DMS53 (cell line): ENCODE measurements around the gene KLF13.
A peak's percentile ranks its signal among the peaks of the same experiment; 100 is the strongest.

Experiments used
- DNase-seq: peaks from one replicate; lab custom pipeline; 2025; lab: John Stamatoyannopoulos, UW

Gene KLF13

DNA sequence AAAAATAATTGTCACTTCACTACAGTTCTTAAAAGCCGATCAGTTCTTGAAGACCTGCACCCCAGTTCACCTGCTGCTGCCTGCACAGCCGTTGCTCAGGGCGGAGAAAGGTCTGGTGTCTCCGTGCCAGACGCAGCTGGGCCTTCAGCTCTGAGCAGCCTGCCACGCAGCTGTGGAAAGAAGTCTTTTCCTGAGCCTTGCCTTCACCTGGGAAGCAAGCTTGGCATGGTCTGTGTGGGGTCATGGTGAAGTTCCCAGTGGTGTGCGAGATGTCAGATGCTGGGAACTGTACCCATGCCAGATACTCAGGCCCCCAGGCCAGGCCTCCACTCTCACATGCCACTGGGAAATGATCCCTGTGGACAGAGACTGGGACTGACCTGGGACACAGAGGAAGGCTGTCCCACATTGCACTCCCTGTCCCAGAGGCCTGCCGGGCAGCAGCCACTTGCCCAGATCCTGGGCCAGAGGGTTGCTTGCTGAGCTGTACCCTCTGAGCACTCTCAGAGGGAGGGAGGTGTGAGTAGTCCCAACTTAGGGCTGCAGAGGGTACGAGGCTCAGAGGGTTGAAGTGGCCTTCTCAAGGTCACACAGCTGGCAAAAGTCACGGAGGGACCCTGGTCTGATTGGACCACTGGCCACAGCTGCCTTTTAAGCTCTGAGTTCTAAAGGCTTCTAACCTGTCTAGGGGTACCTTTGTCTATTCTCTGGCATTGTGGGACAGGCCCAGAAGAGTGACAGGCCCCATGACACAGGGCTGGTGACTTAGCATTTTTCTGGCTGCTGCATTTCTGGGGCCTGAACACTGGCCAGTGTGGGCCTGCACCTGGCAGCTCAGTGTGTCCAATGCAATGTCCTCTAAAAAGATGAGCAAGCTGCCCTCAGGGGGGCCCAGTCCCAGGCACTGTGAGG lies 55.4 kb downstream of the KLF13 start:
- DNase-seq: no peak

DNA sequence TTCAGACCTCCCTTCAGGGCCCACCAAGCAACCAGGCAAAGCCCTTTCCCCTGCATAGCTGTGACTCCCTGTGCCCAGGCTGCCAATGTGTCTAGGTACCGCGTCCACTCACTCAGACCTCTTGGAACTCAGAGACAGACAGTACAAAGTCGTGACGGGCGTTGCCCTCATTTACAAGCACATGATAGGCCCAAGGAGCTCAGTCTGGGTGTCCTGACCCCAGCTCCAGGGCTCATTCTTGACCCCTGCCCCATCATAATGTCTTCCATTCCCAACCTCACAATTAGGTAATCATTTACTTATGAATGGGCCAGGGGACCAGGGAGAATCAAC lies 56.0 kb downstream of the KLF13 start:
- no peak for DNase-seq

DNA sequence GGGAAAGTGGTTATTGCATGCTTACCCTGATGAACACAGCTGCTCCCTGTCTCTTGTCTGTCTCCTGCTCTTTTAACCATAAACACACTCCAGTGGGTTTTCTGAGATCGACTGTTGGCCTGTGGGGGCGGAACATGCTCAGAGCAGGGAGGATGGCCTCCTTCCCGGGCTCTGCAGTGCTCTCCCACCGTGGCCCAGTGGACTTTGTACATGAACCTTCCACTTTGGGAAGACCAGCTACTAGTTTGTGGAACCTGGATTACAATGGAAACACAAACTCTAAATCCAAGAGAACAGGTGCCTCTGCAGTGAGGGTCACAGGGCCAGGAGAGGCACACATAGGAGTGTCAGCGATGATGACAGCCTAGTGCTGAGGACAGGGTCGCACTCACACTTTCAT lies 56.5 kb downstream of the KLF13 start:
- DNase-seq: no peak

DNA sequence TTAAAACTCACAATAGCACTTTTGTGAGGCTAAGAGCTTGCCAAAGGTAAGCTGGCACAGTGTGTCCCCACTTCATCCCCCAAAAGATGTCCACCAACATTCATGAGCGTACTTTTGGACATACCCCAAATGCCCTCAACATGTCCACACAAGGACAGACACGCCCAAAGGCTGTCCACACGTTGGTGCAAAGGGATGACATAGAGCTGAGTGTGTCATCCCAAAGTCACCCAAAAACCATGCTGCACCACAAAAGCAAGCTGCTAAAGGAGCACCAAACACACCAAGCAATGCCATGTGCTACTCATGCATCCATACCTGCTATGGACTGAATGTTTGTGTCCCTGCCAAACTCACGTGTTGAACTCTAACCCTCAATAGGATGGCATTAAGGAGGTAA lies 57.9 kb downstream of the KLF13 start:
- DNase-seq: no peak

DNA sequence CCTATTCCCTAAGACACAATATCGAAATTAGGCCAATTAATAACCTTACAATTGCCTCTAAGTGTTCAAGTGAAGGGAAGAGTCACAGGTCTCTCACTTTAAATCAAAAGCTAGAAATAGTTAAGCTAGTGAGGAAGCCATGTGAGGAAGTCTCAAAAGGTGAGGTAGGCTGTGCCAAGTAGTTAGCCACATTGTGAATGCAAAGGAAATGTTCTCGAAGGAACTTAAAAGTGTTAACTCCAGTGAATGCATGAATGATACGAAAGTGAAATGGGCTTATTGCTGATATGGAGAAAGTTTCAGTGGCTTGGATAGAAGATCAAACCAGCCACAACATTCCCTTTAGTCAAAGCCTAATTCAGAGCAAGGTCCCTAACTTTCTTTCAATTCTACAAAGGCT lies 59.1 kb downstream of the KLF13 start:
- no peak for DNase-seq

DNA sequence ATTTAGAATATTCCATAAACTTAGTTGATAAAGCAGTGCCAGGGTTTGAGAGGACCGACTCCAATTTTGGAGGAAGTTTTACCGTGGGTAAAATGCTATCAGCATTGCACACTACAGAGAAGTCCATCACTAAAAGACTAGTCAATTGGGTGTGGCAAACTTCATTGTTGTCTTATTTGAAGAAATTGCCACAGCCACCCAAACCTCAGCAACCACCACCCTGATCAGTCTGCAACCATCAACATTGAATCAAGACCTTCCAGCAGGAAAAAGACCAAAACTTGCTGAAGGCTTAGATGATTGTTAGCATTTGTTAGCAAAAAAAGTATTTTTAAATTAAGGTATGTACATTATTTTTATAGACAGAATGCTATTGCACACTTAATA lies 60.5 kb downstream of the KLF13 start:
- no peak for DNase-seq

DNA sequence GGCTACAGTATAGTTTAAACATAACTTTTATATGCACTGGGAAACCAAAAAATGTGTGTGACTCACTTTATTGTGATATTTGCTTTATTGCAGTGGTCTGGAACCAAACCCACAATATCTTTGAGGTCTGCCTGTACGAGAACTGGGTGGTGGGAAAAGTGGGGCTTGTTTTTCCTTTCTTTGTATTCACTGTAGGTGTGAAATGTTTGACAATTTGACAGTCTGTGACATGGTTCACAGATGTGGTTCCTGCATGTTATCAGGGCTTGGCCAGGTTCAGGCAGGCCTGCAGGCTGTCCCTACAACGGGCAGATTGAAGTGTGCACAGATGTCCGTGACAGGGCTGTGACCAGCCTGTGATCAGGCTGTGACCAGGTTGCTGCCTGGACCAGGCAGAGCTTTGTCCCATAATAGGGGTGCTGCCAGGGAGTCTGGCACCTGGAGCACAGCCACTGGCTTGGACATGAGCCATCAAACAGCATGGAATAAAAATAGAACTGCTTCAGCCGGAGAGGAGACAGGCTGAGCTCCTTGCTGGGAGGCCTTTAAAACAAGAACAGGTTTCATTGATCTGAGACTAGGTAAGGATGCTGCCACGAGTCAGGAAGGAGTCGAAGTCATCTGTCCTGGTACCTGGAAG lies 61.0 kb downstream of the KLF13 start:
- peak; percentile 61 for DNase-seq

DNA sequence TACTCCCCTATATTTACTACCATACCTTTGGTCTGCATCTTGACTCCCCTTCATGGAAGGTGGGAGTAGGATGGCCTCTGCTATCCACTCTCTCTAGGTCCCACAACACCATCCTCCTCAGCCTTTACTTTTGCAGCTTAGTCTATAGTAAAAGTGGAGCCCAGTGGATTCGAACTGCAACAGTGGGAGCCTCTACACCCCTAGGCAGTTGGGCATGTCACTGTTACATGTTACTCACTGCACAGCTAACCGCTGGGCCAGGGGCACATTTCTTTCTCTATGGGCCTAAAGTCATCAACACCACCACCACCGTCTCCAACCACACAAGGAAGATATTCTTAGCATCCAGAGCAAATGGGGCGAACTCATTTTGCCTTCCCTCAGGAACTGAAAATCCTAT lies 62.9 kb downstream of the KLF13 start:
- DNase-seq: no peak

DNA sequence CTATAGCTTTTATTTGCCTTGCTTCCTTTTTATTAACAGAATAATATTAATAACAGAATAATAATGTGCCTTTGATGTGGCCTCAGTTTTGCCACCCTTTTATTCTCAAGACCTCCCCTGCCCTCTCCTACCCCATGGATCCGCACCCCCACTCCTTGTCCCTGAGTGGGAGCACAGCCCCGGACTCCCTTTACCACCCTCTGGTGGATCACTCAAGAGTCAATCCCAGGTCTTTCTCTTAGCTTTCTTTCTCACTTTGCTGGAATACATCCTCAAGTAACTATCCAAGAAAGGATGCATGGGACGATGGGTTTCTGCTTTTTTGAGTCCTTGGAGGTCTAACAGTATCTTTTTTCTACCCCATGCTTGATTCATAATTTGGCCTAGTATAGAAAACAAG lies 63.4 kb downstream of the KLF13 start:
- no peak for DNase-seq

DNA sequence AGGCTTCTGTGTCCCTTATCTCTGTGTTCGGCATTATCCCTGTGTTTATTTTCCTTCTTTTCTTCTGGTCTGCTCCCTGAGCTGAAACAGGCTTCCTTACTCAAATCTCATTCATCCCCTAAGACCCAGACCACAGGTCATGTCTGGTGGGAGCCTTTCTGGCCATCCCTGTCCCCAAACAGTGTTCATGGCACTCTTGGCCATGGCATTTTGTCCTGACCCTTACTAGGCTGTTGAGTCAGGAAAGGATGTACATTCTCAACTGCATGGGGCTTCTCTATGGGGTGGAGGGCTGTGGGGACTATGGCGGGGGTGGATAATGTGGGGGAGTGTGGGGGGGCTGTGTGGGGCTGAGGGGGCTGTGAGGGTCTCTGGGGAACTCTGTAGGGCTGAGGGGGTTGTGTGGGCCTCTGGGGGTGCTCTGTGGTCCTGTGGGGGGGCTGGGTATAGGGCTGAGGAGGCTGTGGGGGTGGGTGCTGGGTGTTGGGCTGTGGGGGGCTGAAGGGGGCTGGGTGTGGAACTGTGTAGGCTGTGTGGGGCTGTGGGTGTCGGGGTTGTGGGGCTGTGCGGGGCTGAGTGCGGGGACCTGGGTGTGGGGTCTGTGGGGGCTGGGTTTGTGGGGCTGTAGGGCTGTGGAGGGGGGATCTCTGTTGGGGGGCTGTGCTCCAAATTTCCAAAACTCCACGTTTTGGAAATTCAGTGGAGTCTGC lies 64.3 kb downstream of the KLF13 start:
- DNase-seq: no peak

DNA sequence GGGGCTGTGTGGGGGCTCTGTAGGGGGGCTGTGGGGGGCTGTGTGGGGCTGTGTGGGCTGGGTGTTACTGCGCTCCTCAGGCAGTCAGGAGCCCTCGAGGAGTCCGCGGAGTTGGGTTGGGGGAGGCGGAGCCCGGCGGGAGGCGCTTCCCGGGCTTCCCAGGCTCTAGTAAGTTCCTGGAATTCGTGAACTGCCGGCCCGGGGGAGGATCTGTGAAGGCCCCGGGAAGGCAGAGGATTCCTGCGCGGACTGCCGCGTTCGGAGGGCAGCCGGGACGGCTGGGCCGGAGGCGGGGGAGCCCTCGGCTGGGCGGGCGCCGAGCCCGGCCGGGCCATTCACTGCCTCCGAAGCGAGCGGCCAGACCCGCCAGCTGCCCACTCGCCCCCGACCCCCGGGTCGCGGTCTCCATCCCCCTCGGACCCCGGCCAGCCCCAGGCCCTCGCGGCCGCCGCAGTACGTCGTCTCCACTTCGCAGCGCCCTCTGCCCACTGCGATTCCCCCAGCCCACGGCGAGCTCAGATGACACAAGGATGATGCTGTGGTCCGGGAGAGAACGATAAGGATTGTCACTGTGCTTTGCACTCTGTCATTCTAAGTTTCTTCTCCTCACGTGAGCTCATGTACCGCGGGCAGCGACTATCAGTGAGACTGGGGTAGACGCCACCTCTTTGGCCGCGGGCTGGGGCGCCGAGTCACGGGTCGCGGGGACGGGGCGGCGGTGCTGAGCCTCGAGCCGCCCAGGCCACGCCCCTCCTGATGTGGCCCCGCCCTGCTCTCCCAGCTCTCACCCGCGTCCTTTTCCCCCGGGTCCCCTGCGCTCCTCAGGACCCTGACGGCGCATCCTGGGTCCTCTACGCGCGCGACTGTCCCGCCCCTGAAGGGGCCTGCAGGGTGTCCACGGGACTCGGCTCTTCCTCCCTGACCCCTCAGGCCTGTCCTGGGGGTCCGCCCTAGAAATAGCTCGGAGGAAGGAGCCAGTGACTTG lies 65.3 kb downstream of the KLF13 start:
- peak; percentile 63 for DNase-seq

DNA sequence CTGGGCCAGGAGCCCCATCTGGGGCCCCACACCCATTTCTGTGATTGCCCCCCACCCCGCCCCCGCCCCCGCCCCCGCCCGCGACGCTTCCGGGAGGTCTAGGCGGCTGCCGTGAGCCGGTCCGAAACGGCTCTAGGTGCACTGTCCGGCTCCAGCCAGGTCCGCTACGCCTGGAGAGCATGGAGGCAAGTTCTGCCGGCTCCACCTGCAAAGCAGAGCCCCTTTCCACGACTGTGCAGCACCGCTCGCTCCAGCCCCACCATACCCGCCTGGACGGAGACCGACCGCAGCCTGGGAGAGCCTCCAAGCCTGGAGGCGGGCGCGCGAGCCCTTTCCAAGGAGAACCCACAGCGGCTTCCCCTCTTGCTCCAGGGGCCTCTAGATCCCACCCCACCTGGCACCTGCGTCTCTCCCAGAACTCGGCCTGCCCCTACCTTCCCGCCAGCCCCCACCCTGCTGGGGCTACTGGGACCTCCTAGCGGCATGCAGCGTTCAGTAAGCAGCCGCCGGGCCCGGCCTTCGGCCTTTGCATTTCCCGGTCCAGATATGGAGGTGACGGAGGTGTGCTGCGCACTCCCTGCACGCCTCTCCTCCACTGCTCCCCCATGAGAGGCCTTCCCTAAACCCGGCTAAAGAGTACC lies 66.2 kb downstream of the KLF13 start:
- DNase-seq: peak; percentile 60

DNA sequence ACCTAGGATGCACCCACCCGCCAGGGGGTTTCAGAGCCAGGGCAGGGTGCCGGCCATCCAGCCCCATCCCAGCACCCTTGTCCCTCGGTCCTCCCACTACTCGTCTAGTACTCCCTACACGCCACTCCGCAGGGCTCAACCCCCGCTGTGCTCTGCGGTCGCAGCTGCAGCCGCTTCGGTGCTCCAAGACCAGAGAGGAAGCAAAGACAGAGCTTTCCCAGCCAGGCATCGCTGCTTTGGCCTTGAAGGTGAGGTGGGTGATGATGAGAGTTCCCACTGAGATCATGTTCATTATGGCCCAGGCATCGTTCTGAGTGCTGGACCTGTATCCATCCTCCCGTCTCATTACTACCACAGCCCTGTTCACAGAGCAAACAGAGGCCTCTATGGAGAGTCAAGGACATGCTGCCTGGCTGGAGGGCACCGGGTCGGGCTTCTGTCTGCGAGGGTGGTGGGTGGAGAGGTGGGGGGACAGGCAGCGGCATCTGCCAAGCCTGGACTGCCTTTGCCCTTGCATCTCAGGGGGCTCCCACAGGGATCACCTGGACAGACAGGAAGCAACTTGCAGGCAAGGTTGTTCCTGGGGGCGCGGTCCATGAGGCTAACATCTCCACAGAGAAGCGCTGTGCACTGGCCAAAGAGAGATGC lies 66.9 kb downstream of the KLF13 start:
- DNase-seq: peak; percentile 9

DNA sequence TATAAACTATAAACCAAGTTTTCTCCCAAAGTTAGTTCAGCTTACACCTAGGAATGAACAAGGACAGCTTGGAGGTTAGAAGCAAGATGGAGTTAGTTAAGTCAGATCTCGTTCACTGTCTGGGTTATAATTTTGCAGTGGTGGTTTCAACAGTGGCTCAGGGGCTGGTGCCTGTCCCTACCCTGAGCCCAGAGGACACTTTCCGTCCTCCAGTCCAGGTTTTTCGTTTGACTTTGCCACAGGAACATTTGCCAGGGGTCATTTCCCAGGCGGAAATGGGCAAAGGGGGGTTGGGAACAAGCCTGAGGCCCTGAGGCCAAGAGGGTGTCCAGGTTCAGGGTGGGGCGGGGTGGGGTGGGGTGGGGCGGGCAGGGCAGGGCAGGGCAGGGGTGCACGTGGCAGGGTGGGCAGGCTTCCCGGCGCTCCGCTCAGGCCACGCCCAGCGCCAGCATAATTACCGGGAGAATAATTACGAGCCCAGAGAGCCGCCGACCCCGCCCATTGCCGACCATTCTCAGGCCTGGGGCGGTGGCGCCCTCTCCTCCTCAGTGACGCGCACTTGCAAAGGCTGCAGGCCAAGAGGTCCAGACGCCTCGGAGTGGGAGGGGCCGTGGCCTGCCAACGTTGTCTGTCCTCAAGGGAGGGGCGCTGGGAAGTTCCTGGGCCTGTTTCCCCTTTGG lies 70.4 kb downstream of the KLF13 start:
- peak; percentile 69 for DNase-seq

DNA sequence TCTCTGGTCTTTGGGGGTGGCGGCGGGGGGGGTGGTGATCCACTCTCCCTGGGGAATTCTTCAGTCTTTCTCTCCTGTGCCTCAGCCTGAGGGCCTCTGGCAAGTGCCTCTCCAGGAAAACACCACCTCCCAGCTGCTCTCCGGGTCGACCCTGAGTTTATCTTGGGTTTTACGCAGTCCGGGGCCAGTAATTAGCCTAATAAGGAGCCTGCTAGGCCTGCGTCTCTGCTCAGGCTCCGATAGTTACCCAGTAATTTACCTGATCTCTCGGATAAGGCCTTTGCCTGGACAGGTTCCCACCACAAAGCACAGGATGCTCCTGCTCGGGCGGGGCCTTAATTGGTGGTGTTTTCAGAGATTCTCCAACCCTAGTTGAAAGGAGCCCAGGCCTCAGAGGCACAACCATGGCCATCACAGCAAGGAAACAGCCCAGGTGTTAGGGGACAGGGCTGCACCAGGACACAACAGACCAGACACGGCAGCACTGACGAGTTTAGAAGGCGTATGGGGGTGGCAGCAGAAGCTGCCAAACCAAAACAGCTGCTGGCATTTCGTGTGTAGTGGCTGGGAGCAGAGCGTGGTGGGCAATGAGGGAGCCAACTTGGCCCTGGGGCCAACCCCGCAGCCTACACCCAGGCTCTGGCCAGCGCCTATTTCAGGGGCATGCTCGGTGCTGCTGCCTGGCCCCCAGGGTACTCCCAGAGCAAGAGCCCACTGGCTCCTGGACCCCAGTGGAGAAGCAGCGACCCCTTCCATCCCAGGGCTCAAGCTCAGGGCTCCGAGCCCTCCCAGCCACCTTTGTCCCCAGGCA lies 71.4 kb downstream of the KLF13 start:
- no peak for DNase-seq

DNA sequence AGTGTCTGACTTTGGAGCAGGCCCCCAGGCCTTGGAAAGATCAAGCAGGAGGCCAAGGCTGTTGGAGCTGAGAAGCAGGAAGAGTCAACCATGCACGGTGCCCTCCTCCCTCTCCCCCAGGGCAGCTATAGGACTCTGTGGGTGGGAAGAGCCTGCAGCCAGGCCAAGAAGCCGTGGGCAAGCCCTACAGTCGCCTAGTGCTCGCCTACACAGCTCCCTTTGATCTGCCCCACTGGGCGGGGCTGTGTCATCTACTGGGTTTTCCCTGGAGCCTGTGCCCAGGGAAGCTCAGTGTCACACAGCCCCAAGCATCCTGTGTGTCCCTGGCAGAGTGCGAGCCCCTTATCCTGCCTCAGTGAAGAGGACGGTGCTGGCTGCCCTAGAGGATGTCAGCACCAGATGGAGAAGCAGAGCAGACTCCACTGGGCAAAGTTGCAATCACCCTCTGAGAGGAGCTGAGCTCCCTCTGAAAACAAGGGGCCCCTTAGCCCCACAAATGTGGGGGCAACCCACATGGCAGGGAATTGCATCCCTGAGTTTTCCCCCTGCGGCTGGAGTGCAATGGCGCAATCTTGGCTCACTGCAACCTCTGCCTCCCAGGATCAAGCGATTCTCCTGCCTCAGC lies 72.2 kb downstream of the KLF13 start:
- DNase-seq: no peak

DNA sequence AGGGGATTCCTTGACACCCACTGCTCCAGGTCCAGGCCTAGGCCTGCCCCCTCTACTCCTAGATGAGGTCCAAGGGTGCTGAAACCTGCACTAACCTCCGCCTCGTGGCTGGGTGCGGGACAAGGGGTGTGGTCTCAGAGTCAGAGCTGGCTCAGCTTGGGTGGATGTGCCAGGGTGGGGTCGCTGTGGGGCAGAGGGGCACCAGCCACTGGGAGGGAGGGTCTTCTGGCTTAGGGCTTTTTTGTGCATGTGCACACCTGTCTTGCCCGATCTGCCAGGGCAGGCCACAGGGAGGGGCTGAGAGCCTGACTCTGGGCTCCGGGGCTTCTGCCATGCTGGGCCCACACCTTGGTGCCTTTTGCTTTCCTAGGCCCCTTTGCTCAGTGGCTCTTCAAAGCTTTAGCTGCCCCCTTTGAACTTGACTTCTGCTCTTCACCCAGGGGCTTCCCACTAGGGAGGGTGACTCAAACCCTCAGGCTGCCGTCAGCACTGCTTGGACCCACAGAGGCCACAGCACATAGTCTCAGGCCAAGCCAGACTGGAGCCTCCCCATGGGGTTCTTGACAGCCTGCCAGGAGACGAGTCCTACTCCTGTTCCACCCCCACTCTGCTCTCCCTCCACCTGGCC lies 73.0 kb downstream of the KLF13 start:
- DNase-seq: no peak

DNA sequence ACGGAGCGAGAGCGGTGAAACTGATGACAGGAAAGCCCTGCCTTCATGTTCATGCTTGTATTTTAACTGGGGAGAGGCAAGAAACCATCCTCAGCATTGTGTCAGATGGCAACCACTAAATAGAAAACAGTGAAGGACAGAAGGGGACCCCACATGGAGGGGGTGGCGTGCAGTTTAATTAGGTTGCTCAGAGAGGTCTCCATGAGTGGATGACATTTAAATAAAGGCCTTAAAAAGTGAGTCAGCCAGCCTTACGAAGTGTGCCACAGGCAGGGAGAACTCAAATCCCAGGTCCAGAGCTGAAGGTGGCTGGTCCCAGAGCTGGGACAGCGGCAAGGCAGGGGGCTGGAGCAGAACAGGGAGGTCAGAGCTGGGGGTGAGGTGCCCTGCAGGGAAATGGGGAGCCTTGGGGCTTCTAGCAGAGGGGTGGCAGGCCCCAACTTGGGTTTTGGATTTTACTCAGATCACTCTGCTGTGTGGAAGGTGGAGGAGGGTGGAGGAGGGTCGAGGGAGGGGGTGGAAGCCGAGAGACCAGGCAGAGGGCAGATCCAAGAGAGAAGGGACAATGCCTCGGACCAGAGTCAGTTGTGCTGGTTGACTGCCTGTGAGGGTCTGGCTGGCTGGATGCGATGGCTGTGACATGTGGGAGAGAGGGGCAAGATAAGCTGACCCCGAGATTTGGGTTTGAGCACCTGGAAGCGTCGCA lies 73.7 kb downstream of the KLF13 start:
- no peak for DNase-seq
